Tibial nerve (tissue), 3 donors: ENCODE data around the gene UNG.

ENCODE experiments used
- CTCF ChIP-seq, 5 experiments: fragments of 200-600 bp in 3 of 5; fragments of 450-650 bp in 2 of 5; sonication (generic) in 3 of 5; IDR thresholded peaks; one replicate each; pipeline ENCODE4 v1.5.1; 2016 to 2019; ENCODE audit warnings: antibody characterized with exemption in 5 of 5, mild to moderate bottlenecking in 3 of 5, moderate library complexity in 2 of 5
- POLR2A ChIP-seq, 2 donors: fragments of 450-650 bp; IDR thresholded peaks; one replicate each; pipeline ENCODE4 v1.6.1; 2017; ENCODE audit warnings: antibody characterized with exemption in 2 of 2, mild to moderate bottlenecking in 2 of 2, moderate library complexity in 2 of 2

- TF ChIP-seq CTCF (IDR thresholded peaks at IDR 0.05) (no peak), POLR2A (IDR thresholded peaks at IDR 0.05) (no peak)
Observed at GRCh38 chr12:109057376-109057775, 40.0 kb upstream of the UNG start.
